IMR-90 (cell line): Measurements from ENCODE around the gene EIF4B. TPM values are rescaled to one million over a fixed set of nuclear protein-coding genes. Genes with fewer than 3 reads are reported as not detected.
A peak's percentile ranks its signal among the peaks of the same experiment; 100 is the strongest.

Experiments
- ATAC-seq: fragments of 200-7000 bp; cut with Tn5 transposase; 2 replicates; pipeline ENCODE4 v1.9.1; 2020; ENCODE audit warnings: low read depth, mild to moderate bottlenecking, moderate library complexity
- BruUV-seq: library from RNA; stranded (reverse); fragments of 400-500 nt; replicated peaks from 2 replicates; lab custom pipeline; 2021; lab: Mats Ljungman, UMichigan
- CTCF ChIA-PET: fragments of 300-600 bp; formaldehyde crosslinking; extraction: SDS; loops from one replicate; lab custom pipeline; 2021; ENCODE audit warnings: antibody characterized with exemption; lab: Yijun Ruan, JAX
- POLR2A ChIA-PET: fragments of 300-600 bp; sonication (Branson Sonifier 250); formaldehyde crosslinking; loops from one replicate; lab custom pipeline; 2022; ENCODE audit warnings: antibody characterized with exemption; ENCODE audit not compliant: unreplicated experiment; lab: Charles Lee
- DNase-seq: peaks from one replicate; pipeline ENCODE4 v3.0.0; 2013
- H2AFZ ChIP-seq: replicated peaks from 2 replicates; pipeline ENCODE3; 2013; ENCODE audit warnings: low read length, mild to moderate bottlenecking; ENCODE audit not compliant: poor library complexity
- H2AK5ac ChIP-seq: 2 replicates; pipeline ENCODE4 v1.6.1; 2013; ENCODE audit warnings: low read depth, low read length, inconsistent platforms
- H2AK9ac ChIP-seq: replicated peaks from 2 replicates; pipeline ENCODE3; 2013; ENCODE audit warnings: mild to moderate bottlenecking, low read depth, low read length, moderate library complexity; ENCODE audit not compliant: poor library complexity
- H2BK120ac ChIP-seq: 2 replicates; pipeline ENCODE4 v1.6.1; 2013; ENCODE audit warnings: low read depth, low read length, inconsistent platforms
- H2BK15ac ChIP-seq: 3 replicates; pipeline ENCODE4 v1.6.1; 2013; ENCODE audit warnings: low read depth, low read length, inconsistent platforms
- H2BK20ac ChIP-seq: 2 replicates; pipeline ENCODE4 v1.6.1; 2013; ENCODE audit warnings: low read depth, mild to moderate bottlenecking, inconsistent platforms, low read length, moderate library complexity
- H2BK5ac ChIP-seq: 2 replicates; pipeline ENCODE4 v1.6.1; 2013; ENCODE audit warnings: mild to moderate bottlenecking, low read depth, low read length, inconsistent platforms; ENCODE audit not compliant: poor library complexity, severe bottlenecking
- H3K14ac ChIP-seq: replicated peaks from 2 replicates; pipeline ENCODE4 v1.6.1; 2013; ENCODE audit warnings: low read depth, low read length, inconsistent platforms
- H3K18ac ChIP-seq: 2 replicates; pipeline ENCODE4 v1.6.1; 2013; ENCODE audit warnings: low read depth, low read length, control low read depth
- H3K23ac ChIP-seq: 2 replicates; pipeline ENCODE4 v1.6.1; 2013; ENCODE audit warnings: low read depth, low read length, inconsistent platforms
- H3K27ac ChIP-seq: 2 replicates; pipeline ENCODE4 v1.5.1; 2013; ENCODE audit warnings: mild to moderate bottlenecking, control low read depth, low read length; ENCODE audit not compliant: insufficient read depth
- H3K27me3 ChIP-seq: 2 replicates; pipeline ENCODE4 v1.6.1; 2013; ENCODE audit warnings: low read length; ENCODE audit not compliant: control insufficient read depth, insufficient read depth
- H3K36me3 ChIP-seq: 2 replicates; pipeline ENCODE4 v1.6.1; 2013; ENCODE audit warnings: low read length, mixed read lengths; ENCODE audit not compliant: control insufficient read depth, insufficient read depth
- H3K4ac ChIP-seq: 2 replicates; pipeline ENCODE4 v1.6.1; 2013; ENCODE audit warnings: low read depth, low read length, inconsistent platforms
- H3K4me1 ChIP-seq: 2 replicates; pipeline ENCODE4 v1.6.1; 2013; ENCODE audit warnings: low read length, mixed read lengths; ENCODE audit not compliant: control insufficient read depth, insufficient read depth
- H3K4me2 ChIP-seq: 2 replicates; pipeline ENCODE4 v1.6.1; 2013; ENCODE audit warnings: low read depth, mild to moderate bottlenecking, control low read depth, low read length, moderate library complexity
- H3K4me3 ChIP-seq: 2 replicates; pipeline ENCODE4 v1.5.1; 2013; ENCODE audit warnings: low read depth, mild to moderate bottlenecking, control low read depth, low read length, moderate library complexity; ENCODE audit not compliant: insufficient read depth
- H3K56ac ChIP-seq: 2 replicates; pipeline ENCODE4 v1.6.1; 2013; ENCODE audit warnings: low read length, inconsistent platforms; ENCODE audit not compliant: insufficient read depth; ENCODE audit errors: extremely low read depth
- H3K79me1 ChIP-seq, 2 experiments: 2 replicates each; pipeline ENCODE4 v1.6.1; 2013; ENCODE audit warnings: low read length in 2 of 2, inconsistent platforms in 1 of 2, low read depth in 1 of 2
- H3K9ac ChIP-seq: 2 replicates; pipeline ENCODE4 v1.6.1; 2013; ENCODE audit warnings: low read depth, low read length, control low read depth
- H3K9me1 ChIP-seq: 2 replicates; pipeline ENCODE4 v1.6.1; 2013; ENCODE audit warnings: low read length, inconsistent platforms; ENCODE audit not compliant: insufficient read depth
- H3K9me3 ChIP-seq: 2 replicates; pipeline ENCODE4 v1.6.1; 2013; ENCODE audit warnings: low read length; ENCODE audit not compliant: control insufficient read depth, insufficient read depth
- H4K20me1 ChIP-seq: 2 replicates; pipeline ENCODE4 v1.6.1; 2013; ENCODE audit warnings: low read length, inconsistent platforms; ENCODE audit not compliant: insufficient read depth
- H4K5ac ChIP-seq: 2 replicates; pipeline ENCODE4 v1.6.1; 2013; ENCODE audit warnings: mild to moderate bottlenecking, low read depth, low read length, control low read depth
- H4K8ac ChIP-seq, 2 experiments: 2 replicates each; pipeline ENCODE4 v1.6.1; 2013; ENCODE audit warnings: low read depth in 2 of 2, low read length in 2 of 2, control low read depth in 1 of 2, inconsistent platforms in 1 of 2
- H4K91ac ChIP-seq: 2 replicates; pipeline ENCODE4 v1.6.1; 2013; ENCODE audit warnings: low read depth, low read length, inconsistent platforms; ENCODE audit not compliant: insufficient read depth
- BHLHE40 ChIP-seq: fragments of 150-350 bp; IDR thresholded peaks from 2 replicates; pipeline ENCODE4 v1.6.1; 2016; ENCODE audit warnings: mild to moderate bottlenecking, low read depth, low read length
- CEBPB ChIP-seq: IDR thresholded peaks from 2 replicates; pipeline ENCODE4 v1.6.1; 2012; ENCODE audit warnings: low read depth, low read length, improper control_type of control experiment
- CHD1 ChIP-seq: IDR thresholded peaks from 2 replicates; pipeline ENCODE4 v1.6.1; 2012; ENCODE audit warnings: low read depth, low read length, improper control_type of control experiment
- FOS ChIP-seq: fragments of 150-350 bp; IDR thresholded peaks from 2 replicates; pipeline ENCODE4 v1.6.1; 2016; ENCODE audit warnings: low read depth, low read length
- MAFK ChIP-seq: IDR thresholded peaks from 2 replicates; pipeline ENCODE4 v1.6.1; 2012; ENCODE audit warnings: low read depth, low read length, improper control_type of control experiment
- MXI1 ChIP-seq: IDR thresholded peaks from 2 replicates; pipeline ENCODE4 v1.6.1; 2012; ENCODE audit warnings: low read depth, mild to moderate bottlenecking, low read length, moderate library complexity, borderline replicate concordance
- NFE2L2 ChIP-seq: fragments of 150-350 bp; IDR thresholded peaks from 2 replicates; pipeline ENCODE4 v1.6.1; 2016; ENCODE audit warnings: low read depth, mild to moderate bottlenecking, low read length
- POLR2A ChIP-seq: IDR thresholded peaks from 2 replicates; pipeline ENCODE4 v1.6.1; 2012; ENCODE audit warnings: mild to moderate bottlenecking, low read depth, low read length
- RCOR1 ChIP-seq: IDR thresholded peaks from 2 replicates; pipeline ENCODE4 v1.6.1; 2012; ENCODE audit warnings: mild to moderate bottlenecking, low read length, improper control_type of control experiment; ENCODE audit not compliant: insufficient replicate concordance
- RFX5 ChIP-seq: IDR thresholded peaks from 2 replicates; pipeline ENCODE4 v1.8.0; 2012; ENCODE audit warnings: low read depth, mild to moderate bottlenecking, low read length, moderate library complexity
- SMC3 ChIP-seq: fragments of 150-350 bp; IDR thresholded peaks from 2 replicates; pipeline ENCODE4 v1.6.1; 2016; ENCODE audit warnings: low read depth, mild to moderate bottlenecking, antibody characterized with exemption, low read length, moderate library complexity
- WGBS, 2 experiments: methylation state at CpG; one replicate each; pipeline versions ENCODE4 v1.1.5 to v1.1.7; 2013; ENCODE audit warnings: missing lambda C conversion rate in 2 of 2; ENCODE audit not compliant: insufficient read length in 1 of 2; ENCODE audit errors: extremely low coverage in 2 of 2; 5-methylcytosine and 5-hydroxymethylcytosine counted together
- dilution Hi-C: fragments of 300-500 bp; cut with HindIII; formaldehyde crosslinking; loops from one replicate; pipeline ENCODE4 v1.14.3; 2018; ENCODE audit warnings: low sequenced_read_pairs; ENCODE audit not compliant: unreplicated experiment
- in situ Hi-C: fragments of 300-500 bp; cut with MboI; formaldehyde crosslinking; loops from 3 replicates; pipeline ENCODE4 v1.14.3; 2019; ENCODE audit warnings: low sequenced_read_pairs, inconsistent platforms, mixed read lengths
- intact Hi-C: fragments of 100-400 bp; cut with micrococcal nuclease; formaldehyde crosslinking; loops from 2 replicates; pipeline ENCODE4 v1.10.0; 2022
- polyA plus RNA-seq, 3 experiments: library from polyadenylated mRNA; depleted of rRNA; stranded (reverse); fragments of >200 nt; gene quantifications; 2 replicates each; pipeline ENCODE4 v1.2.3, GENCODE V29; 2012; ENCODE audit warnings: low replicate concordance in 1 of 3
- total RNA-seq: library from RNA; depleted of rRNA; stranded (reverse); fragments of >200 nt; gene quantifications from 2 replicates; pipeline ENCODE4 v1.2.3, GENCODE V29; 2012
- TF ChIP-seq, protein P1 (sequence below): conservative IDR thresholded peaks from 2 replicates; pipeline ENCODE4 v1.5.1; 2012; ENCODE audit warnings: mild to moderate bottlenecking, low read depth, low read length, improper control_type of control experiment
- TF ChIP-seq, protein P2 (sequence below): fragments of 150-350 bp; IDR thresholded peaks from 2 replicates; pipeline ENCODE4 v1.6.1; 2016; ENCODE audit warnings: low read depth, mild to moderate bottlenecking, low read length, moderate library complexity, borderline replicate concordance
- TF ChIP-seq, protein P3 (sequence below): fragments of 150-350 bp; IDR thresholded peaks from 2 replicates; pipeline ENCODE4 v1.6.1; 2017; ENCODE audit warnings: mild to moderate bottlenecking, antibody characterized with exemption, low read length, low read depth

EIF4B gene
- total and polyA plus RNA-seq, 2 of the 4 experiments (the other 2 are of a cell fraction), result 313 to 671 TPM

DNA sequence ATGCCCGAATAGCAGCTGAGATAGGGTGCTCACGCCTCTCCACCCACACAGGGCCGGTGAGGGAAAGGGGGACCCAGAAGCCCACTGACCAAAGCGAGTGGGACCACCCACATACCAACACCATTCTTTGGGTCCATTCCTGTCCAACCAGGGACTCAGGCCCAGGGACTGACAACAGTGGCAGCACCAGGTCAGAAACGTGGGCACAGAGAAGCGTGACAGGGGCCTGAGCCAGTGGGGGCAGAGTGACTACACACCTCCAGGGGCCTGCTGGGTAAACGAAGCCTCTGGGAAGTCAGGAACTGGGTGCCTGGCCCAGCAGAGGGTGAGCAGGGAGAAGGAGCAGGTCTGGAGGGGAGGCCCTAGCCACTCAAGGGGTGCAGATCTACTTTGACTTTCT lies 59.2 kb downstream of the EIF4B start:
- intact Hi-C loops (no loop called here), dilution Hi-C loops (no loop called here), in situ Hi-C loops (loop anchor here (5.0 kb wide), 1 partner anchor 122 kb away; no protein-coding TSS in a partner anchor)
- Histone ChIP-seq H2AK5ac (peak overlapping the region; percentile 72; the same call in 1 of the 2 replicates), H3K14ac (no peak overlapping the region), H4K8ac (peak overlapping the region in 1 of 2 experiments; percentile 67; a peak in 2 of 4 replicates), H3K9me3 (no peaks in the 10 kb centered on the region), H3K4me1 (peaks cover 30% of the 10 kb centered on the region), H3K56ac (no peak overlapping the region), H2BK5ac (no peak overlapping the region), H4K5ac (no peak overlapping the region; the same call in 1 of the 2 replicates), H3K9ac (peak overlapping the region; percentile 7; the same call in 1 of the 2 replicates), H3K79me1 (peaks cover 0 to 52% of the 10 kb centered on the region in 2 experiments; a peak in 2 of 4 replicates), H3K4me2 (no peak overlapping the region), H3K36me3 (peaks cover 54% of the 10 kb centered on the region), H3K9me1 (peaks cover 5% of the 10 kb centered on the region), H2AFZ (no peak overlapping the region), H2AK9ac (peak overlapping the region; percentile 89), H3K4ac (peak overlapping the region; percentile 58), H2BK120ac (peak overlapping the region; percentile 40), H2BK20ac (peak overlapping the region; percentile 31; the same call in 1 of the 2 replicates), H3K27ac (peak overlapping the region; percentile 7; the same call in 1 of the 2 replicates), H4K91ac (no peak overlapping the region), H4K20me1 (peaks cover 9% of the 10 kb centered on the region), H3K4me3 (no peak overlapping the region), H3K27me3 (no peaks in the 10 kb centered on the region), H3K18ac (no peak overlapping the region), H2BK15ac (peak overlapping the region; percentile 68; the same call in 1 of the 3 replicates), H3K23ac (no peak overlapping the region)
- TF ChIP-seq, protein P1, sequence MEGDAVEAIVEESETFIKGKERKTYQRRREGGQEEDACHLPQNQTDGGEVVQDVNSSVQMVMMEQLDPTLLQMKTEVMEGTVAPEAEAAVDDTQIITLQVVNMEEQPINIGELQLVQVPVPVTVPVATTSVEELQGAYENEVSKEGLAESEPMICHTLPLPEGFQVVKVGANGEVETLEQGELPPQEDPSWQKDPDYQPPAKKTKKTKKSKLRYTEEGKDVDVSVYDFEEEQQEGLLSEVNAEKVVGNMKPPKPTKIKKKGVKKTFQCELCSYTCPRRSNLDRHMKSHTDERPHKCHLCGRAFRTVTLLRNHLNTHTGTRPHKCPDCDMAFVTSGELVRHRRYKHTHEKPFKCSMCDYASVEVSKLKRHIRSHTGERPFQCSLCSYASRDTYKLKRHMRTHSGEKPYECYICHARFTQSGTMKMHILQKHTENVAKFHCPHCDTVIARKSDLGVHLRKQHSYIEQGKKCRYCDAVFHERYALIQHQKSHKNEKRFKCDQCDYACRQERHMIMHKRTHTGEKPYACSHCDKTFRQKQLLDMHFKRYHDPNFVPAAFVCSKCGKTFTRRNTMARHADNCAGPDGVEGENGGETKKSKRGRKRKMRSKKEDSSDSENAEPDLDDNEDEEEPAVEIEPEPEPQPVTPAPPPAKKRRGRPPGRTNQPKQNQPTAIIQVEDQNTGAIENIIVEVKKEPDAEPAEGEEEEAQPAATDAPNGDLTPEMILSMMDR, result no peak
- TF ChIP-seq CEBPB, result no peak
- TF ChIP-seq SMC3, result no peak
- no peak for TF ChIP-seq FOS
- TF ChIP-seq, protein P2, sequence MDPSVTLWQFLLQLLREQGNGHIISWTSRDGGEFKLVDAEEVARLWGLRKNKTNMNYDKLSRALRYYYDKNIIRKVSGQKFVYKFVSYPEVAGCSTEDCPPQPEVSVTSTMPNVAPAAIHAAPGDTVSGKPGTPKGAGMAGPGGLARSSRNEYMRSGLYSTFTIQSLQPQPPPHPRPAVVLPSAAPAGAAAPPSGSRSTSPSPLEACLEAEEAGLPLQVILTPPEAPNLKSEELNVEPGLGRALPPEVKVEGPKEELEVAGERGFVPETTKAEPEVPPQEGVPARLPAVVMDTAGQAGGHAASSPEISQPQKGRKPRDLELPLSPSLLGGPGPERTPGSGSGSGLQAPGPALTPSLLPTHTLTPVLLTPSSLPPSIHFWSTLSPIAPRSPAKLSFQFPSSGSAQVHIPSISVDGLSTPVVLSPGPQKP, result no peak
- no peak for TF ChIP-seq POLR2A
- TF ChIP-seq BHLHE40, result no peak
- no peak for TF ChIP-seq MXI1
- TF ChIP-seq, protein P3, sequence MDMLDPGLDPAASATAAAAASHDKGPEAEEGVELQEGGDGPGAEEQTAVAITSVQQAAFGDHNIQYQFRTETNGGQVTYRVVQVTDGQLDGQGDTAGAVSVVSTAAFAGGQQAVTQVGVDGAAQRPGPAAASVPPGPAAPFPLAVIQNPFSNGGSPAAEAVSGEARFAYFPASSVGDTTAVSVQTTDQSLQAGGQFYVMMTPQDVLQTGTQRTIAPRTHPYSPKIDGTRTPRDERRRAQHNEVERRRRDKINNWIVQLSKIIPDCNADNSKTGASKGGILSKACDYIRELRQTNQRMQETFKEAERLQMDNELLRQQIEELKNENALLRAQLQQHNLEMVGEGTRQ, result no peak
- TF ChIP-seq MAFK, result no peak
- no peak for TF ChIP-seq NFE2L2
- no peak for TF ChIP-seq RCOR1
- TF ChIP-seq CHD1, result no peak
- TF ChIP-seq RFX5, result no peak
- 100% methylated on average over 1 of the region's 7 CpGs; no CpG with 5 or more reads in 1 of the 2 experiments for WGBS, 2 experiments
- BruUV-seq, result TSS peak; percentile 80
- DNase-seq (no peak), ATAC-seq (peak; percentile 3; the same call in 1 of the 2 replicates)
- ChIA-PET POLR2A (interaction anchor here (0.7 to 1.6 kb wide), 2 partner anchors 13 to 32 kb away, joined by 3 to 7 read pairs; partner anchors contain the start of genes IGFBP6 and SPRYD3), CTCF (interaction anchor here (0.6 to 2.6 kb wide), 17 partner anchors 10 to 279 kb away, joined by 3 to 39 read pairs (median 5); partner anchors contain the start of genes IGFBP6, SOAT2 and SPRYD3)
